PC-3 (cell line): ENCODE results near the gene PGF.

Experiments
- EZH2phosphoT487 ChIP-seq: fragments of 300-600 bp; sonication (generic); IDR thresholded peaks from 2 replicates; pipeline ENCODE4 v1.6.1; 2018; ENCODE audit warnings: mild to moderate bottlenecking, antibody characterized with exemption, low read length, borderline replicate concordance
- TF ChIP-seq, protein P1 (sequence below): fragments of 300-600 bp; sonication (generic); conservative IDR thresholded peaks from 2 replicates; pipeline ENCODE4 v1.5.1; 2017; ENCODE audit warnings: antibody characterized with exemption, low read depth, mild to moderate bottlenecking, low read length

DNA sequence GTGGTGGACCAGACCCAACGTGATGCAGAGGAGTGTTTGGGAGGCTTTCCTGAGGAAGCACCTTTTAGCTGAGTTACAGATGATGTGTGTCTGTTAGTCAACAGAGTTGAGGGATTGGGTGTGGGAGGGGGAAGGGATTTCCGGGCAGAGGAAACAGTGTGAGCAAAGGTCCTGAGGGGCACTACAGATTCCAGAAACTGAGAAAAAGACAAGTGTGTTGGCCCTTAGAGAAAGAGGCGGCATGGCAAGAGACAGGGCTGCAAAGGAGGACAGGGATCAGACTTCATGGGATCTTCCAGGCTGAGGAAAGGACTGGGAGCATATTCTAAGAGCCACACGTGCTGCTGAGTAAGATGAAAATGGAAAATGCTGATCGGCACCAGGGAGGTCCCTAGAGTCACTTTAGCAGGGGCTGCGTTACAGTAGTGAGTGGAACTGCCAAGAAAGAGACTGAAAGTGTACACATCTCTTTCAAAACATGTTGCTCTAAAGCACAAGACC lies 22.9 kb downstream of the PGF start:
- TF ChIP-seq, protein P1, sequence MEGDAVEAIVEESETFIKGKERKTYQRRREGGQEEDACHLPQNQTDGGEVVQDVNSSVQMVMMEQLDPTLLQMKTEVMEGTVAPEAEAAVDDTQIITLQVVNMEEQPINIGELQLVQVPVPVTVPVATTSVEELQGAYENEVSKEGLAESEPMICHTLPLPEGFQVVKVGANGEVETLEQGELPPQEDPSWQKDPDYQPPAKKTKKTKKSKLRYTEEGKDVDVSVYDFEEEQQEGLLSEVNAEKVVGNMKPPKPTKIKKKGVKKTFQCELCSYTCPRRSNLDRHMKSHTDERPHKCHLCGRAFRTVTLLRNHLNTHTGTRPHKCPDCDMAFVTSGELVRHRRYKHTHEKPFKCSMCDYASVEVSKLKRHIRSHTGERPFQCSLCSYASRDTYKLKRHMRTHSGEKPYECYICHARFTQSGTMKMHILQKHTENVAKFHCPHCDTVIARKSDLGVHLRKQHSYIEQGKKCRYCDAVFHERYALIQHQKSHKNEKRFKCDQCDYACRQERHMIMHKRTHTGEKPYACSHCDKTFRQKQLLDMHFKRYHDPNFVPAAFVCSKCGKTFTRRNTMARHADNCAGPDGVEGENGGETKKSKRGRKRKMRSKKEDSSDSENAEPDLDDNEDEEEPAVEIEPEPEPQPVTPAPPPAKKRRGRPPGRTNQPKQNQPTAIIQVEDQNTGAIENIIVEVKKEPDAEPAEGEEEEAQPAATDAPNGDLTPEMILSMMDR = no peak
- TF ChIP-seq EZH2phosphoT487 = no peak
